Adipocyte (in vitro differentiated cells): ENCODE data around the gene LAMA3.
"Not testable (repeated sequence)": the region's sequence is repeated elsewhere in the genome, so short reads cannot be mapped to it uniquely, and the experiment has no call there.

ENCODE experiments used
- DNase-seq: peaks from one replicate; pipeline ENCODE4 v3.0.0-alpha.2; 2015; ENCODE audit warnings: low read depth
- H3K27me3 ChIP-seq: replicated peaks from 2 replicates; pipeline ENCODE4 v1.7.0; 2013; ENCODE audit warnings: mild to moderate bottlenecking, low read length, moderate library complexity; ENCODE audit not compliant: control insufficient read depth, insufficient read depth
- H3K36me3 ChIP-seq: 2 replicates; pipeline ENCODE4 v1.7.0; 2013; ENCODE audit warnings: low read length, mild to moderate bottlenecking, moderate library complexity; ENCODE audit not compliant: control insufficient read depth, insufficient read depth, severe bottlenecking
- H3K4me1 ChIP-seq: 2 replicates; pipeline ENCODE4 v1.7.0; 2013; ENCODE audit warnings: mild to moderate bottlenecking, low read length, moderate library complexity; ENCODE audit not compliant: control insufficient read depth, insufficient read depth
- H3K4me3 ChIP-seq: 2 replicates; pipeline ENCODE4 v1.7.0; 2013; ENCODE audit warnings: mild to moderate bottlenecking, low read length, moderate library complexity
- H3K9ac ChIP-seq: 2 replicates; pipeline ENCODE4 v1.7.0; 2013; ENCODE audit warnings: mild to moderate bottlenecking, low read length, moderate library complexity
- H3K9me3 ChIP-seq: 2 replicates; pipeline ENCODE4 v1.7.0; 2013; ENCODE audit warnings: mild to moderate bottlenecking, low read length, moderate library complexity; ENCODE audit not compliant: control insufficient read depth

Gene LAMA3

GRCh38 chr18:23710068-23710527 lies 20.8 kb downstream of the LAMA3 start:
- Histone ChIP-seq H3K4me3 (no peak overlapping the region), H3K9me3 (peaks cover 5% of the 10 kb centered on the region), H3K27me3 (no peaks in the 10 kb centered on the region), H3K4me1 (no peaks in the 10 kb centered on the region), H3K36me3 (no peaks in the 10 kb centered on the region), H3K9ac (no peak overlapping the region)
- DNase-seq = no peak

- Histone ChIP-seq H3K4me1 (no peaks in the 10 kb centered on the region), H3K9ac (no peak overlapping the region), H3K9me3 (peaks cover 5% of the 10 kb centered on the region), H3K36me3 (no peaks in the 10 kb centered on the region), H3K4me3 (no peak overlapping the region), H3K27me3 (no peaks in the 10 kb centered on the region)
- no peak for DNase-seq
Measured at GRCh38 chr18:23710946-23711345, 21.7 kb downstream of the LAMA3 start.

- Histone ChIP-seq H3K9ac (no peak overlapping the region), H3K4me1 (peaks cover under 1% of the 10 kb centered on the region), H3K27me3 (no peaks in the 10 kb centered on the region), H3K36me3 (no peaks in the 10 kb centered on the region), H3K4me3 (no peak overlapping the region), H3K9me3 (peaks cover 5% of the 10 kb centered on the region)
- no peak for DNase-seq
Measured at GRCh38 chr18:23711426-23711825, 22.2 kb downstream of the LAMA3 start.

- H3K9me3 ChIP-seq = no peaks in the 10 kb centered on the region
- no peaks in the 10 kb centered on the region for H3K27me3 ChIP-seq
- no peak overlapping the region for H3K4me3 ChIP-seq
- no peak for DNase-seq
- H3K36me3 ChIP-seq = no peaks in the 10 kb centered on the region
- no peak overlapping the region for H3K9ac ChIP-seq
- peaks cover 10% of the 10 kb centered on the region for H3K4me1 ChIP-seq
Measured at GRCh38 chr18:23712445-23712844, 23.2 kb downstream of the LAMA3 start.

GRCh38 chr18:23714576-23714975 lies 25.3 kb downstream of the LAMA3 start:
- DNase-seq = no peak
- no peaks in the 10 kb centered on the region for H3K27me3 ChIP-seq

GRCh38 chr18:23716079-23716478 lies 26.8 kb downstream of the LAMA3 start:
- H3K27me3 ChIP-seq, H3K36me3 ChIP-seq, H3K9ac ChIP-seq, DNase-seq, H3K9me3 ChIP-seq, H3K4me3 ChIP-seq: not testable (repeated sequence)
- H3K4me1 ChIP-seq = peaks cover 34% of the 10 kb centered on the region

More at GRCh38 chr18:23714576-23714975, 25.3 kb downstream of the LAMA3 start:
- H3K4me3 ChIP-seq = no peak overlapping the region
- H3K36me3 ChIP-seq = no peaks in the 10 kb centered on the region
- H3K4me1 ChIP-seq = peaks cover 27% of the 10 kb centered on the region
- H3K9me3 ChIP-seq = no peaks in the 10 kb centered on the region
- no peak overlapping the region for H3K9ac ChIP-seq

GRCh38 chr18:23716516-23716915 lies 27.3 kb downstream of the LAMA3 start:
- peak; percentile 85 for DNase-seq
- no peak overlapping the region for H3K4me3 ChIP-seq
- H3K4me1 ChIP-seq = peaks cover 34% of the 10 kb centered on the region
- H3K27me3 ChIP-seq = no peaks in the 10 kb centered on the region
- H3K9ac ChIP-seq = no peak overlapping the region
- H3K9me3 ChIP-seq = no peaks in the 10 kb centered on the region
- H3K36me3 ChIP-seq = no peaks in the 10 kb centered on the region

GRCh38 chr18:23716966-23717365 lies 27.7 kb downstream of the LAMA3 start:
- Histone ChIP-seq H3K4me3 (no peak overlapping the region), H3K9me3 (no peaks in the 10 kb centered on the region), H3K27me3 (no peaks in the 10 kb centered on the region), H3K9ac (no peak overlapping the region), H3K4me1 (peaks cover 38% of the 10 kb centered on the region), H3K36me3 (no peaks in the 10 kb centered on the region)
- peak; percentile 25 for DNase-seq

GRCh38 chr18:23718243-23718720 lies 29.0 kb downstream of the LAMA3 start:
- Histone ChIP-seq H3K4me3 (no peak overlapping the region), H3K36me3 (no peaks in the 10 kb centered on the region), H3K9ac (peak overlapping the region; percentile 48), H3K27me3 (no peaks in the 10 kb centered on the region), H3K9me3 (no peaks in the 10 kb centered on the region), H3K4me1 (peaks cover 51% of the 10 kb centered on the region)
- DNase-seq = peak; percentile 84

GRCh38 chr18:23718731-23719130 lies 29.5 kb downstream of the LAMA3 start:
- no peaks in the 10 kb centered on the region for H3K36me3 ChIP-seq
- no peak for DNase-seq
- H3K4me3 ChIP-seq = no peak overlapping the region
- H3K4me1 ChIP-seq = peaks cover 52% of the 10 kb centered on the region
- H3K27me3 ChIP-seq = no peaks in the 10 kb centered on the region
- H3K9me3 ChIP-seq = no peaks in the 10 kb centered on the region
- H3K9ac ChIP-seq = peak overlapping the region; percentile 47

GRCh38 chr18:23719634-23720201 lies 30.5 kb downstream of the LAMA3 start:
- Histone ChIP-seq H3K36me3 (no peaks in the 10 kb centered on the region), H3K9ac (no peak overlapping the region), H3K9me3 (no peaks in the 10 kb centered on the region), H3K27me3 (no peaks in the 10 kb centered on the region), H3K4me3 (peak overlapping the region; percentile 14), H3K4me1 (peaks cover 52% of the 10 kb centered on the region)
- DNase-seq = peak; percentile 86
